ENCODE measurements around the gene TREML4.

- TF ChIP-seq POLR2A (IDR thresholded peaks at IDR 0.05) = no peak
- no peak for TF ChIP-seq CTCF (IDR thresholded peaks at IDR 0.05)
- TF ChIP-seq EP300 (IDR thresholded peaks at IDR 0.05; ENCODE audit: low read depth) = no peak
- TF ChIP-seq POLR2AphosphoS5 (IDR thresholded peaks at IDR 0.05) = no peak
Observed at GRCh38 chr6:41280381-41281057, 52.4 kb downstream of the TREML4 start.

All from transverse colon (tissue), 4 donors.